NCI-H748 (cell line): ENCODE data around the gene BPGM.

Source experiments
- DNase-seq: peaks from one replicate; lab custom pipeline; 2025; ENCODE audit not compliant: unreplicated experiment; lab: John Stamatoyannopoulos, UW

Gene BPGM

DNA sequence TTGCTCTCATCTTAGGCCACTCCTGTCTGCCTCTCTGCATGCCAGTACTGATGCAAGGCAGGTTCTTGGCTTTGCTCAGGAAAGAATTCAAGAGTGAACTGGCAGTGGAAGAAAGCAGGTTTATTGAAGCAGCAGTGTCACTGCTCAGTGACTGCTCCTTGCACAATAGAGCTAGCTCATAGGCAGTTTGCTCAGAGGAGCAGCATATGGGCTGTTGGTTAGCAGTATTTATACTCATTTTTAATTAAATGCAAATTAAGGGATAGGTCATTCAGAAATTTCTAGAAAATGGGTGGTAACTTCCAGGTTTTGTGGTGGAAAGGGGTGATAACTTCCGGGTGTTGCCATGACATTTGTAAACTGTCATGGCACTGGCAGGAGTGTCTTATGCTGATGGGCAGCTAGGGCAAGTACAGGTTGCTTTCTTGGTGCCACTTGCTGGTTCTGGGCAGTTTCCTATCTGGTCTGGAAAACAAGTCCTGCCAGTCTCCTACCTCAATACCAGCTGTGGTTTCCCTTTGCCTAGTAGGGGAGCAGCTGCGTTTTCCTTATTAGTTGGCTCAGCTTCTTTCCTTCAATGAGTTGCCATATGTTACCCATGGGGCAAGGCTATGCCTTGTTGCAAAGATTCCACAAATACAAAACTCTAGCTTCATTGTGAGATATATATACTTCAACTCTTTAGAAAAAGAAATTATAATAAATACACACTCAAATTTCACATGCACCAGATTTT, 68.0 kb downstream of the BPGM start:
- DNase-seq: no peak

DNA sequence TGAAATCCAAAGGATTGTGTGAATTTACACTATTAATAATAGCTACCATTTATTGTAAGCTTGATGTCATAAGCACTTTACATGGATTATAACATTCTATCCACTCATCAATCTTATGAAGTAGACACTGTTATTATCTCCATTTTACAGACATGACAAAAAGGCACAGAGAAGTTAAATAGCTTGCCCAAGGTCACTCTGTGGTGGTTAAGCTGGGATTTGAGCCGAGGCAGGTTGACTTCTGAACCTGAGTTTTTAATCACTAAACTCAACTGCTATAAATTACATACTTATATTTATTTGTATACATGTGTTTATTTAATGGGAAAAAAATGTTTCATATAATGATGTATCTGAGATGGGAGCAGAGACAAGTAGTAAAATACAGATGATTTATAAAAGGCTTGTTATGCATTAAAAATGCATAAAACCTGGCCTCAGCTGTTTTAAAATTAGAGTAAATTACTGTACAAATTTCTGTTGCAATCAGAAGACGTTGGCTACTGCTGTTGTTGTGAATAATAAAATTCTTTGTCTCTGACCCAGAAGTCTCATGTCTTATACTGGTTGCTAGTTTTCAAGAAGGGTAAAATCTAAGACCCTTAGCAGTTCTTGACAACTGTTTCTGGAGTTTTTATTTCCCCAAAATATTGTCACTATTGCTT, 71.7 kb downstream of the BPGM start:
- DNase-seq: no peak

- DNase-seq: no peak
Measured at GRCh38 chr7:134720091-134720935, 73.7 kb downstream of the BPGM start.

DNA sequence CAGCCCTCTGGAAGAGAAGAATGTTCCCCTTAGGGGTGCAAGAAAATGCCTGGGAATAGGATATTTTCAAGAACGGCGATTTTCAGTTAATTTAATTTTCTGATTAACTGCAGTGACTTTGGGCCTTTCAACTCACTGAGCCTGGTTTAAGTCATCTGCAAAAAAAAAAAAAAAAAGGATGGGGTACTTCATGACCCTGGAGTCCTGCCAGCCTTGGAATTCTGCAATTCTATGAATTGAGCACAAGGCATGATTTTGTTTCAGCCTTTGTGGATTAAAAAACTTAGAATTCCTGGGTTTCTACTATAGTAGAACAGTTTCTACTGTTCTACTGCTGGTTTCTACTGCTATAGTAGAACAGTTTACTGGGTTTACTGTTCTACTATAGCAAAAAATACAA, 74.5 kb downstream of the BPGM start:
- no peak for DNase-seq

- DNase-seq: no peak
Measured at GRCh38 chr7:134722786-134723322, 76.2 kb downstream of the BPGM start.

- no peak for DNase-seq
Measured at GRCh38 chr7:134723892-134724291, 77.2 kb downstream of the BPGM start.

GRCh38 chr7:134724606-134725005, 78.0 kb downstream of the BPGM start:
- DNase-seq: no peak

DNA sequence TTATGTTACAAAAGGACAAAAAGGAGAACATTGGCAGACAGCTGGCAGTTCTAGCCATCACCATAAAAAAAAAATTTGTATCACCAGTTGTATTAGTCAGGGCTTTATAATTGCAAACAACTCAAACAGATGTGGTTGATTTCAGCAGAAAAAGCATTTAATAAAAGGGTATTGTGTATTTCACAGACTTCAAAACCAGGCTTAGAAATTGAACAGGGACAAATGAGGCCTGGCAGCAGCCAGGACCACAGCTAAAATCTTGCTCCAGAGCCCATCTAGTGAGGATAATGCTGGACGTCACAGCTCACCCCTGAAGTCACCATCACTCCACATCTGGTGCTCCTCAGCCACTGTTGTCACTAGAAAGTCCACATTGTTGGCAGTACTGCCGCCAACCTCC, 79.9 kb downstream of the BPGM start:
- DNase-seq: no peak

DNA sequence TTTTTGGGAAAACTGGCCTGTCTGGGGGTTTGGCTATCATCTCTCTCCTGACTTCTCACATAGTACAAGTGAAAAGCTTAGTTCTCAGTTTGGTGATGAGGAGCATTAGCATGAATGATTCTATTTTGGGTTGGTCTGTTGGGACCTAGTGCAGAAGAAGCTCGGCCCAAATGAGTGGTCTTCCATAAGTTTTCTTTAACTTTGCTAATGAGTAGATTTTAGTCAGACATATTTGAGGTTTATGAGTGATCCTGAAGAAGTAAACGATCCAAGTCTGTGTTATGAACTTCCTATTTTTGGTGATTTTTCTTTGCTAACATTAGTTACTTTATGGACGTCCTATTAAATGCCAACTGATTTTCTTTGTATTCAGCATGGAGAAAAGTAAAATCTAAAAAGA, 81.1 kb downstream of the BPGM start:
- no peak for DNase-seq
